ENCODE measurements around the gene NOA1.

Gene NOA1

DNA sequence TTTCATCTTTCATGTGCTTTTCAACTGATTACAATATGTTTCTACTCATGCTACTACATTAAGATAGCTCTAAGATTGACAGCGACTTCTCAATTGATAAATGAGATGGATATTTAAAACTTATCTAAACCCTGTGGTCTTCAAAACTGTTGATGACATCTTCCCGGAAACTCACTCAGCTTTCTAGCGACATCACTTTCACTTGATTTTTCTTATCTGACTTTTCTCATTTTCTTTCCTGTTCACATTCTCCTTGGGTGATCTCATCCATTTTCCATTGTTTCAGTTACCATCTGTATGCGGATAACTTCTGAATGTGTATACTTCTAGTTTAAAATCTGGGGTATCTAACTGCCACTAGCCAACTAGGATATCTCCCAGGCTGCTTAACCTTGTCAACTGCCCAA, 4.4 kb upstream of the NOA1 start:
- Histone ChIP-seq H3K27ac (ENCODE audit: low read depth in 2 of 2, low read length in 2 of 2) (no peak overlapping the region), H3K4me3 (ENCODE audit: low read length in 2 of 2) (no peak overlapping the region), H3K4me1 (ENCODE audit: control insufficient read depth in 2 of 2, insufficient read depth in 2 of 2, low read length in 2 of 2) (peaks cover 4% of the 10 kb centered on the region in 2 donors), H3K9ac (ENCODE audit: low read depth in 1 of 2, low read length in 2 of 2) (no peak overlapping the region), H3K36me3 (ENCODE audit: control insufficient read depth in 2 of 2, insufficient read depth in 2 of 2, low read length in 2 of 2) (peaks cover 5 to 11% of the 10 kb centered on the region in 2 donors), H3K27me3 (ENCODE audit: control insufficient read depth in 2 of 2, insufficient read depth in 2 of 2, low read length in 2 of 2) (no peaks in the 10 kb centered on the region), H3K9me3 (ENCODE audit: control insufficient read depth in 2 of 2, low read length in 2 of 2) (no peaks in the 10 kb centered on the region)

- Histone ChIP-seq H3K4me3 (ENCODE audit: low read length in 2 of 2) (peak overlapping the region; percentile 100), H3K9ac (ENCODE audit: low read depth in 1 of 2, low read length in 2 of 2) (peak overlapping the region; percentile 98), H3K9me3 (ENCODE audit: control insufficient read depth in 2 of 2, low read length in 2 of 2) (no peaks in the 10 kb centered on the region), H3K27me3 (ENCODE audit: control insufficient read depth in 2 of 2, insufficient read depth in 2 of 2, low read length in 2 of 2) (no peaks in the 10 kb centered on the region), H3K36me3 (ENCODE audit: control insufficient read depth in 2 of 2, insufficient read depth in 2 of 2, low read length in 2 of 2) (no peaks in the 10 kb centered on the region), H3K27ac (ENCODE audit: low read depth in 2 of 2, low read length in 2 of 2) (peak overlapping the region in 1 of 2 donors; percentile 93), H3K4me1 (ENCODE audit: control insufficient read depth in 2 of 2, insufficient read depth in 2 of 2, low read length in 2 of 2) (peaks cover 12 to 13% of the 10 kb centered on the region in 2 donors)
Measured at GRCh38 chr4:56979421-56980072, 2.1 kb upstream of the NOA1 start.

DNA sequence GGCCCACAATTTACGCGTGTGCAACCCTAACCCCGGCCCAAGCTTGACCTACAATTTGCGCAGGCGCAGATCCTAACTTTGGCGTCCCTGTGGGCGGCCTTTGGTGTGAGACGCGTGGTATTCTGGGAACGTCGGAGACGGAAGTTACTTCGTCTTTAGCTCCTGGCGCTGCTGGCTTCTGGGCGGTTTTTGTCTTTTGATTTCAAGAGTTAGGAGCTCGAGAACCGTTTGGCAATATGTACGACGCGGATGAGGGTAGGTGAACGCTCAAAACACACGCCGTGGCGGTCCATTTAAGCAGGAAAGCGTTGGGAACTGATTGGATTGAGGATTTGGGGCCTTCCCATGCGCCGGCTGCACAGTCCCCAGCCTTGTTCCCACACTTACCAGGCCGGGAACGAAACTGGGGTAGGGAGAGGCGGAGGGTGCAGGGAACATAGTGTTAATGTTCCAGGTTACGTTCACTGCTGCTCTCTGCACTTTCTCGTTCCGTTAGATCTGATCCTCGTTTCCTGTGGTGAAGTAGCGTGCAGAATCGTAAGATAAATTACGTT, 1.4 kb upstream of the NOA1 start, which contains the start of gene POLR2B:
Gene POLR2B (plus strand): TSS at position 147 of the 554 bp plus-strand sequence. CDS start 90 bp downstream, at position 237.
- Histone ChIP-seq H3K27me3 (ENCODE audit: control insufficient read depth in 2 of 2, insufficient read depth in 2 of 2, low read length in 2 of 2) (no peaks in the 10 kb centered on the region), H3K4me3 (ENCODE audit: low read length in 2 of 2) (peak within 1 kb of the TSS; percentile 100), H3K4me1 (ENCODE audit: control insufficient read depth in 2 of 2, insufficient read depth in 2 of 2, low read length in 2 of 2) (peaks cover 12 to 13% of the 10 kb centered on the region in 2 donors), H3K9ac (ENCODE audit: low read depth in 1 of 2, low read length in 2 of 2) (peak within 1 kb of the TSS; percentile 98), H3K27ac (ENCODE audit: low read depth in 2 of 2, low read length in 2 of 2) (peak within 1 kb of the TSS; percentile 93 to 95), H3K9me3 (ENCODE audit: control insufficient read depth in 2 of 2, low read length in 2 of 2) (no peaks in the 10 kb centered on the region), H3K36me3 (ENCODE audit: control insufficient read depth in 2 of 2, insufficient read depth in 2 of 2, low read length in 2 of 2) (peaks cover 4 to 7% of the 10 kb centered on the region in 2 donors)

GRCh38 chr4:56976837-56977320, 527 bp downstream of the NOA1 start:
- Histone ChIP-seq H3K36me3 (ENCODE audit: control insufficient read depth in 2 of 2, insufficient read depth in 2 of 2, low read length in 2 of 2) (peaks cover 23 to 26% of the 10 kb centered on the region in 2 donors), H3K9ac (ENCODE audit: low read depth in 1 of 2, low read length in 2 of 2) (peak overlapping the region; percentile 84 to 88), H3K4me1 (ENCODE audit: control insufficient read depth in 2 of 2, insufficient read depth in 2 of 2, low read length in 2 of 2) (peaks cover 12 to 13% of the 10 kb centered on the region in 2 donors), H3K27me3 (ENCODE audit: control insufficient read depth in 2 of 2, insufficient read depth in 2 of 2, low read length in 2 of 2) (no peaks in the 10 kb centered on the region), H3K9me3 (ENCODE audit: control insufficient read depth in 2 of 2, low read length in 2 of 2) (peaks cover 3 to 4% of the 10 kb centered on the region in 2 donors), H3K4me3 (ENCODE audit: low read length in 2 of 2) (peak overlapping the region; percentile 100), H3K27ac (ENCODE audit: low read depth in 2 of 2, low read length in 2 of 2) (peak overlapping the region; percentile 87 to 93)

GRCh38 chr4:56976283-56976836, 1.0 kb downstream of the NOA1 start:
- Histone ChIP-seq H3K4me3 (ENCODE audit: low read length in 2 of 2) (peak overlapping the region; percentile 100), H3K36me3 (ENCODE audit: control insufficient read depth in 2 of 2, insufficient read depth in 2 of 2, low read length in 2 of 2) (peaks cover 23 to 30% of the 10 kb centered on the region in 2 donors), H3K27ac (ENCODE audit: low read depth in 2 of 2, low read length in 2 of 2) (peak overlapping the region; percentile 87 to 93), H3K9me3 (ENCODE audit: control insufficient read depth in 2 of 2, low read length in 2 of 2) (peaks cover 3 to 4% of the 10 kb centered on the region in 2 donors), H3K4me1 (ENCODE audit: control insufficient read depth in 2 of 2, insufficient read depth in 2 of 2, low read length in 2 of 2) (peaks cover 12 to 13% of the 10 kb centered on the region in 2 donors), H3K9ac (ENCODE audit: low read depth in 1 of 2, low read length in 2 of 2) (peak overlapping the region; percentile 84 to 88), H3K27me3 (ENCODE audit: control insufficient read depth in 2 of 2, insufficient read depth in 2 of 2, low read length in 2 of 2) (no peaks in the 10 kb centered on the region)

GRCh38 chr4:56973336-56973735, 4.1 kb downstream of the NOA1 start:
- H3K4me3 ChIP-seq (ENCODE audit: low read length in 2 of 2), result no peak overlapping the region
- H3K9me3 ChIP-seq (ENCODE audit: control insufficient read depth in 2 of 2, low read length in 2 of 2), result peaks cover 3 to 4% of the 10 kb centered on the region in 2 donors
- peaks cover 41 to 47% of the 10 kb centered on the region in 2 donors for H3K36me3 ChIP-seq (ENCODE audit: control insufficient read depth in 2 of 2, insufficient read depth in 2 of 2, low read length in 2 of 2)
- no peak overlapping the region for H3K9ac ChIP-seq (ENCODE audit: low read depth in 1 of 2, low read length in 2 of 2)
- H3K4me1 ChIP-seq (ENCODE audit: control insufficient read depth in 2 of 2, insufficient read depth in 2 of 2, low read length in 2 of 2), result peaks cover 8 to 9% of the 10 kb centered on the region in 2 donors
- H3K27me3 ChIP-seq (ENCODE audit: control insufficient read depth in 2 of 2, insufficient read depth in 2 of 2, low read length in 2 of 2), result no peaks in the 10 kb centered on the region
- no peak overlapping the region for H3K27ac ChIP-seq (ENCODE audit: low read depth in 2 of 2, low read length in 2 of 2)

DNA sequence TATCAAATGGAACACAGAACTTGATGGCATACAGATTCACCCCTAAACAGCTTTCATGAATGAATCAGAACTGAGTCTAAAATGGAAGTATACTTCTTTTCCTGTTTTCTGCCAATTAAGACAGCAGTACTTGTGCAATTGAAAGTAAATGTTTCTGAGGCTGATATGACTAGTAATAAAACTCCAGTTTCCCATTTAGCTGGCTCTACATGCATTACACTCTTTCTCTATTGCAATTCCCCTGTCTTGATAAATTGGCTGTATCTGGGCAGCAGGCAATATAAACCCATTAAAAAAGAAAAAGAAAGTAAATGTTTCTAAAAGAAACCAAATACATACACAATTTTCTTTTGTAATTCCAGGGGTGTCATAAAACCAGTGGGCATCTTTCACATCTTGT, 4.6 kb downstream of the NOA1 start:
- peaks cover 3 to 4% of the 10 kb centered on the region in 2 donors for H3K9me3 ChIP-seq (ENCODE audit: control insufficient read depth in 2 of 2, low read length in 2 of 2)
- no peak overlapping the region for H3K4me3 ChIP-seq (ENCODE audit: low read length in 2 of 2)
- peaks cover 8 to 9% of the 10 kb centered on the region in 2 donors for H3K4me1 ChIP-seq (ENCODE audit: control insufficient read depth in 2 of 2, insufficient read depth in 2 of 2, low read length in 2 of 2)
- no peak overlapping the region for H3K9ac ChIP-seq (ENCODE audit: low read depth in 1 of 2, low read length in 2 of 2)
- H3K27ac ChIP-seq (ENCODE audit: low read depth in 2 of 2, low read length in 2 of 2), result no peak overlapping the region
- no peaks in the 10 kb centered on the region for H3K27me3 ChIP-seq (ENCODE audit: control insufficient read depth in 2 of 2, insufficient read depth in 2 of 2, low read length in 2 of 2)
- peaks cover 41 to 52% of the 10 kb centered on the region in 2 donors for H3K36me3 ChIP-seq (ENCODE audit: control insufficient read depth in 2 of 2, insufficient read depth in 2 of 2, low read length in 2 of 2)

- Histone ChIP-seq H3K36me3 (ENCODE audit: control insufficient read depth in 2 of 2, insufficient read depth in 2 of 2, low read length in 2 of 2) (peaks cover 44 to 55% of the 10 kb centered on the region in 2 donors), H3K9me3 (ENCODE audit: control insufficient read depth in 2 of 2, low read length in 2 of 2) (peaks cover 3 to 4% of the 10 kb centered on the region in 2 donors), H3K27ac (ENCODE audit: low read depth in 2 of 2, low read length in 2 of 2) (no peak overlapping the region), H3K4me3 (ENCODE audit: low read length in 2 of 2) (no peak overlapping the region), H3K9ac (ENCODE audit: low read depth in 1 of 2, low read length in 2 of 2) (no peak overlapping the region), H3K4me1 (ENCODE audit: control insufficient read depth in 2 of 2, insufficient read depth in 2 of 2, low read length in 2 of 2) (peaks cover 8 to 9% of the 10 kb centered on the region in 2 donors), H3K27me3 (ENCODE audit: control insufficient read depth in 2 of 2, insufficient read depth in 2 of 2, low read length in 2 of 2) (no peaks in the 10 kb centered on the region)
Measured at GRCh38 chr4:56972389-56972788, 5.0 kb downstream of the NOA1 start.

DNA sequence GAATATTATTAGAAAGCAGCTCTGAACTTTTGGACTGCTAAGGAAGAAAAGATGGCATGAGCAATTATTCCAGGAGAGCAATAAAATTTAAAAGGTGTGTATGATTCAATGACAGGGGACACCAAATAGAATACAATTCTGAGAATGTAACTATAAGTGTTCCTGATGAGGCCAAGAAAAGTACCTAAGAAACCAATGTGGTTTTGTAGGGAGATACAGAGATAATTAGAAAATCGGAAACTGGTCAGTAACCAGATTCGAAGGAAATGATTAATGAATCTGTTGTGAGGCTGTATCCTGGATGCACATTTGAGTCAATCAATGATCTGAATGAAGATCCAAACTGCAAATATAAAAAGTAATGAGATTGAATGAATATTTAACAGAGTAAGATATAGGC, 6.0 kb downstream of the NOA1 start:
- Histone ChIP-seq H3K9ac (ENCODE audit: low read depth in 1 of 2, low read length in 2 of 2) (no peak overlapping the region), H3K9me3 (ENCODE audit: control insufficient read depth in 2 of 2, low read length in 2 of 2) (peaks cover 3 to 4% of the 10 kb centered on the region in 2 donors), H3K27ac (ENCODE audit: low read depth in 2 of 2, low read length in 2 of 2) (no peak overlapping the region), H3K27me3 (ENCODE audit: control insufficient read depth in 2 of 2, insufficient read depth in 2 of 2, low read length in 2 of 2) (no peaks in the 10 kb centered on the region), H3K4me1 (ENCODE audit: control insufficient read depth in 2 of 2, insufficient read depth in 2 of 2, low read length in 2 of 2) (peaks cover 8 to 9% of the 10 kb centered on the region in 2 donors), H3K36me3 (ENCODE audit: control insufficient read depth in 2 of 2, insufficient read depth in 2 of 2, low read length in 2 of 2) (peaks cover 51 to 65% of the 10 kb centered on the region in 2 donors), H3K4me3 (ENCODE audit: low read length in 2 of 2) (no peak overlapping the region)

- Histone ChIP-seq H3K9ac (ENCODE audit: low read depth in 1 of 2, low read length in 2 of 2) (no peak overlapping the region), H3K9me3 (ENCODE audit: control insufficient read depth in 2 of 2, low read length in 2 of 2) (no peaks in the 10 kb centered on the region), H3K4me1 (ENCODE audit: control insufficient read depth in 2 of 2, insufficient read depth in 2 of 2, low read length in 2 of 2) (peaks cover 6 to 14% of the 10 kb centered on the region in 2 donors), H3K36me3 (ENCODE audit: control insufficient read depth in 2 of 2, insufficient read depth in 2 of 2, low read length in 2 of 2) (peaks cover 22 to 25% of the 10 kb centered on the region in 2 donors), H3K4me3 (ENCODE audit: low read length in 2 of 2) (no peak overlapping the region), H3K27me3 (ENCODE audit: control insufficient read depth in 2 of 2, insufficient read depth in 2 of 2, low read length in 2 of 2) (no peaks in the 10 kb centered on the region), H3K27ac (ENCODE audit: low read depth in 2 of 2, low read length in 2 of 2) (no peak overlapping the region)
Measured at GRCh38 chr4:56961107-56961500, 16.3 kb downstream of the NOA1 start.

Measured in mucosa of rectum (tissue), 2 donors.